ENCODE measurements around the gene HBG1.

HBG1 gene

GRCh38 chr11:5232821-5233220, 16.8 kb downstream of the HBG1 start:
- no peak overlapping the region for H3K27ac Mint-ChIP-seq
- H3K27me3 Mint-ChIP-seq = no peaks in the 10 kb centered on the region
- intact Hi-C loops (cut with micrococcal nuclease) = no loop called here
- no peaks in the 10 kb centered on the region for H3K9me3 Mint-ChIP-seq
- no peaks in the 10 kb centered on the region for H3K36me3 Mint-ChIP-seq (ENCODE audit: low read depth)
- H3K4me1 Mint-ChIP-seq (ENCODE audit: low read depth) = no peaks in the 10 kb centered on the region
- no peak overlapping the region for H3K4me3 Mint-ChIP-seq

DNA sequence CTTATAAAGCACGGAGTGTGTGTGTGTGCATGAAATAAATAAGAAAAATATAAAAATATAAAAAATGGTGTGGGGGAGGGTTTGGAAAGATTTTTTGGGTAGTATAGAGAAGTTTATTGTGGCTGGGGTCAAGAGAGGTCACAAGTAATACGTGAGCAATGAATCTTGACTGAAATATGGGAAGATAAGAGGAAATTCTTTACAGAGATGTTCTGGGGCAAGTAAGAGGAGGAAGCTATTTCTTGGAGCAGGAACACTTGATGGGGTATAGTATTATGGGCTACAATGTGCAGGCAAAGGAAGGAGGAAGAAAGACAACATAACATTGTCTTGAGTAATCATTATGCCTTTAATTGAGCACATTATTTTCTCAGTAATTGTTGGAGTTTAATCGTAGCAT, 17.5 kb downstream of the HBG1 start:
- H3K36me3 Mint-ChIP-seq (ENCODE audit: low read depth) = no peaks in the 10 kb centered on the region
- intact Hi-C loops (cut with micrococcal nuclease) = no loop called here

DNA sequence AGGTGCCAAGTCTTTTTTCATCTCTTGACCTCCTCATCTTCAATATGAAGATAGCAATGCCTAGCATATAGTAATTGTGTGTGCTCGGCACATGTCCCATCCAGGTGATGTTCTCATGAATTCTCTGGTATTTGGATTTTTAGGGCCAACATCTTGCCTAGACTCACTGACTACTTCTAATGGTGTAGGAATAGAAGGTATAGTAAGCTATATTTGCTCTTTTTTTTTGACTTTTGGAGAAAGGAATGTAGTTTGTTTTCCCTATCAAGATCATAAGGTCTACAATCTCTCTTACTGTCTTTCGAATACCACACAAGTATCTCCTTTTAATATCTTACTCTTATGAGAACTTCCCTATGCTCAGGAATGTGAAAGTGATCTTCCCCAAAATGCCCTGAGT, 18.5 kb downstream of the HBG1 start:
- Mint-ChIP-seq H3K9me3 (no peaks in the 10 kb centered on the region), H3K27me3 (no peaks in the 10 kb centered on the region), H3K4me1 (ENCODE audit: low read depth) (no peaks in the 10 kb centered on the region), H3K27ac (no peak overlapping the region), H3K4me3 (no peak overlapping the region), H3K36me3 (ENCODE audit: low read depth) (no peaks in the 10 kb centered on the region)
- intact Hi-C loops (cut with micrococcal nuclease) = no loop called here

More for the DNA sequence above, 17.5 kb downstream of the HBG1 start:
- Mint-ChIP-seq H3K4me3 (no peak overlapping the region), H3K27ac (no peak overlapping the region), H3K4me1 (ENCODE audit: low read depth) (no peaks in the 10 kb centered on the region), H3K27me3 (no peaks in the 10 kb centered on the region), H3K9me3 (no peaks in the 10 kb centered on the region)

DNA sequence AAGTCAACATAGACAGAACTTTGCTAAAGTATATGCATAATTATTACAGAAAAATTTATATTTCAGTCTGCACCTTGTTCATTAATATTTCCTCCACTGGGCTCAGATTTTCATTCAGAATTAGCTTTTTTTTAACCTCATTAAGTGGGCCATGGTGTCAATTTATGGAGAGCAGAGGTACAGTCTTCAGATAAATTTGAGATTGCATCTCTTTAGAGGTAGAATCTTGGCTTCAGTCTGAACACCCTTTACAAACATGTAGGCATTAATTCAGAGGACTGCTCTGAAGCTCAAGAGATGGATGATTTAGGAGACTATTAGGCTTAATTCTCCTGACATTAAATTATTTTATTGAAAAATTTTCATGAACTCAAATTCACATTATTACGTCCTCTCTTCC, 19.4 kb downstream of the HBG1 start:
- Mint-ChIP-seq H3K4me1 (ENCODE audit: low read depth) (no peaks in the 10 kb centered on the region), H3K9me3 (no peaks in the 10 kb centered on the region), H3K27me3 (no peaks in the 10 kb centered on the region)

DNA sequence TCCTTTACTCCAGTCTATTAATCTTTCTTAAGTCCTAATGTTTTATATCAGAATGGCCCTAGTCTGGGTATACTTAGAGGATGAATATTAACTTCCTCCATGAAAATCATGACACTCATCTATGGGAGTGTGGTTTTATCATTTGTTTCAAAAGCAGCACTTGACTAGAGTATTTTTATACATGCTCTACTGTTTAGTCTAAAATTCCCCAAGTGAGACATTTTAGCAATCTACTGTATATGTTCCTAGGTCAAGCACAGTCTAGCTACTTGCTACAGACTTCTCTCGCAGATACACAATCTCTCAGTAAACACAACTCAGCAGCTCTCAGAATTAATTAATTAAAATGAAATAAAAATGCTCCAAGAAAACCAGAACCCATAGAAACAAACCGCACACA, 19.9 kb downstream of the HBG1 start:
- Mint-ChIP-seq H3K9me3 (no peaks in the 10 kb centered on the region), H3K27ac (no peak overlapping the region), H3K4me1 (ENCODE audit: low read depth) (no peaks in the 10 kb centered on the region), H3K27me3 (no peaks in the 10 kb centered on the region), H3K36me3 (ENCODE audit: low read depth) (no peaks in the 10 kb centered on the region), H3K4me3 (no peak overlapping the region)
- intact Hi-C loops (cut with micrococcal nuclease) = no loop called here

More for the DNA sequence above, 19.4 kb downstream of the HBG1 start:
- Mint-ChIP-seq H3K27ac (no peak overlapping the region), H3K36me3 (ENCODE audit: low read depth) (no peaks in the 10 kb centered on the region), H3K4me3 (no peak overlapping the region)
- intact Hi-C loops (cut with micrococcal nuclease) = no loop called here

DNA sequence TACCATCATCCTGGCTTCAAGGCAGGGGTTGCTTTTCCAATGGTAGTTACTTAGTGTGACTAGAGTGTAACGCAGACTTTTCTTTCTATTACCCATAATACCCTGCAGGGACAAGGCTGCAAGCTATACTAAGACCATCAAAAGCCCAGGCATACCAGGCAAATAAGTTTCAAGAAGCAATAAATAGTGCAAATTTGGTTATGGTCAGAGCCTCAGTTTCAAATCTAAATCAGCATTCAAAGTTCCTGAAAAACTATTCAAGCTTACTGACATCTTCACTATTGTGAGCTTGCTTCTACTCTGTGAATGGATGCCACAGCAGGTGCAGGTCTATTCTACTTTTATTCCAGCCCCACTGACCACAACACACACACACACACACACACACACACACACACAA, 20.3 kb downstream of the HBG1 start:
- Mint-ChIP-seq H3K36me3 (ENCODE audit: low read depth) (no peaks in the 10 kb centered on the region), H3K4me1 (ENCODE audit: low read depth) (no peaks in the 10 kb centered on the region), H3K27ac (no peak overlapping the region), H3K9me3 (no peaks in the 10 kb centered on the region), H3K4me3 (no peak overlapping the region), H3K27me3 (no peaks in the 10 kb centered on the region)
- intact Hi-C loops (cut with micrococcal nuclease) = no loop called here

DNA sequence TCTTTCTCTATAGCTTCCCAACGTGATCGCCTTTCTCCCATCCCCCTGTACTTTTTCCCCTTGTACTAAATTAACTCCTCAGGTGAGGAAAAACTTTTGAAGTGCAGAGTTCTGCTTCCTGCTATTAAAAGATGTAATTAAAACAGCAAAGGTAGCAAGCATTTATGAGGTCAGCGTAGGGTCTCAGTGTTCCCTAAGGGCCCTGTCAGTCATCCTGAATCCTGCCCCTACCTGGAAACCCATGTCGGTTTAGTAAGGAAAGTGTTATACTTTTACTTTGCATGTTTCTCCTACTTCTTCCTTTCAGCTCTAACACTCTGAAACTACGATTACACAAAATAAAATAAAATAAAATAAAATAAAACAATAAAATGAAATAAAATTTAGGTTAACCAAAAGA, 21.5 kb downstream of the HBG1 start:
- Mint-ChIP-seq H3K4me3 (no peak overlapping the region), H3K27ac (no peak overlapping the region), H3K36me3 (ENCODE audit: low read depth) (no peaks in the 10 kb centered on the region), H3K4me1 (ENCODE audit: low read depth) (no peaks in the 10 kb centered on the region), H3K9me3 (no peaks in the 10 kb centered on the region), H3K27me3 (no peaks in the 10 kb centered on the region)
- intact Hi-C loops (cut with micrococcal nuclease) = no loop called here

- no peak overlapping the region for H3K4me3 Mint-ChIP-seq
These were observed 22.0 kb downstream of the HBG1 start for GRCh38 chr11:5227681-5228080.

GRCh38 chr11:5226732-5227310, 22.8 kb downstream of the HBG1 start, which contains the start of gene HBB:
Gene HBB (minus strand): TSS chr11:5227071. CDS start chr11:5227021, 50 bp downstream.
- H3K9me3 Mint-ChIP-seq = no peaks in the 10 kb centered on the region
- no peaks in the 10 kb centered on the region for H3K27me3 Mint-ChIP-seq
- no peak within 1 kb of the TSS for H3K27ac Mint-ChIP-seq
- H3K36me3 Mint-ChIP-seq (ENCODE audit: low read depth) = no peaks in the 10 kb centered on the region
- intact Hi-C loops (cut with micrococcal nuclease) = no loop called here
- H3K4me1 Mint-ChIP-seq (ENCODE audit: low read depth) = no peaks in the 10 kb centered on the region
- no peak within 1 kb of the TSS for H3K4me3 Mint-ChIP-seq

More at GRCh38 chr11:5227681-5228080, 22.0 kb downstream of the HBG1 start:
- Mint-ChIP-seq H3K36me3 (ENCODE audit: low read depth) (no peaks in the 10 kb centered on the region), H3K9me3 (no peaks in the 10 kb centered on the region), H3K27ac (no peak overlapping the region), H3K4me1 (ENCODE audit: low read depth) (no peaks in the 10 kb centered on the region), H3K27me3 (no peaks in the 10 kb centered on the region)
- intact Hi-C loops (cut with micrococcal nuclease) = no loop called here

- H3K4me1 Mint-ChIP-seq (ENCODE audit: low read depth) = no peaks in the 10 kb centered on the region
- no peaks in the 10 kb centered on the region for H3K36me3 Mint-ChIP-seq (ENCODE audit: low read depth)
- no peak overlapping the region for H3K27ac Mint-ChIP-seq
- H3K4me3 Mint-ChIP-seq = no peak overlapping the region
- intact Hi-C loops (cut with micrococcal nuclease) = no loop called here
- H3K9me3 Mint-ChIP-seq = peaks cover 13% of the 10 kb centered on the region
- no peaks in the 10 kb centered on the region for H3K27me3 Mint-ChIP-seq
These were observed 24.2 kb downstream of the HBG1 start for GRCh38 chr11:5225480-5225871.

- Mint-ChIP-seq H3K4me3 (no peak overlapping the region), H3K36me3 (ENCODE audit: low read depth) (no peaks in the 10 kb centered on the region), H3K27ac (no peak overlapping the region), H3K9me3 (peaks cover 16% of the 10 kb centered on the region), H3K4me1 (ENCODE audit: low read depth) (no peaks in the 10 kb centered on the region), H3K27me3 (no peaks in the 10 kb centered on the region)
- intact Hi-C loops (cut with micrococcal nuclease) = no loop called here
These were observed 24.8 kb downstream of the HBG1 start for GRCh38 chr11:5224538-5225479.

DNA sequence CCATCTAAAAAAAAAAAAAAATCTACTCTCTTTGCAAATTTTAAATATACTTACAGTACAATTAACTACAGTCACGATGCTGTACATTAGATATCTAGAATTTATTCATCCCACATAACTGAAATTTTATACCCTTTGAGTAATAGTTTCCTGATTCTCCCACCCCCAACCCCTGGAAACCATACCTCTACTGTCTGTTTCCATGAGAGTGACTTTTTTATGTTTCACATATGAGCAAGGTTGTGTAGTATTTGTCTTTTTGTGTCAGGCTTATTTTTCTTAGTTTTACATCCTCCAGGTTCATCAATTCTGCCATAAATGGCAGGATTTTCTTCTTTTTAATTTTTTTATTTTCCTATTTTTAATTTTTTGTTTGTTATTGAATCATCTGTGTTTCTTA, 26.0 kb downstream of the HBG1 start:
- no peak overlapping the region for H3K4me3 Mint-ChIP-seq
- intact Hi-C loops (cut with micrococcal nuclease) = no loop called here

DNA sequence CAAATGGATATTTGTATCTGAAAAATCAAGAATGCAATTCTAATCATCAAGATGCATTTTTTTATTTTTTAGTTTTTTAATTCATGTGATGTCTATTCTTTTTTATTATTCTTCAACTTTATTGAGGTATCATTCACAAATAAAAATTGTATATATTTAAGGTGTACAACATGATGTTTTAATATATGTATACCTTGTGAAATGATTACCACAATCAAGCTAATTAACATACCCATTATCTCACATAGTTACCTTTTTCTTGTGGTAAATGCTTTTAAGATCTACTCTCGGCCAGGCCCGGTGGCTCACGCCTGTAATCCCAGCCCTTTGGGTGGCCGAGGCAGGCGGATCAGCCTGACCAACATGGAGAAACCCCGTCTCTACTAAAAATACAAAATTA, 26.5 kb downstream of the HBG1 start:
- no peak overlapping the region for H3K4me3 Mint-ChIP-seq
- H3K27ac Mint-ChIP-seq = no peak overlapping the region
- H3K4me1 Mint-ChIP-seq (ENCODE audit: low read depth) = no peaks in the 10 kb centered on the region
- H3K27me3 Mint-ChIP-seq = no peaks in the 10 kb centered on the region
- H3K36me3 Mint-ChIP-seq (ENCODE audit: low read depth) = no peaks in the 10 kb centered on the region
- intact Hi-C loops (cut with micrococcal nuclease) = no loop called here
- H3K9me3 Mint-ChIP-seq = peaks cover 25% of the 10 kb centered on the region

More for the DNA sequence above, 26.0 kb downstream of the HBG1 start:
- Mint-ChIP-seq H3K27ac (no peak overlapping the region), H3K36me3 (ENCODE audit: low read depth) (no peaks in the 10 kb centered on the region), H3K9me3 (peaks cover 22% of the 10 kb centered on the region), H3K27me3 (no peaks in the 10 kb centered on the region), H3K4me1 (ENCODE audit: low read depth) (no peaks in the 10 kb centered on the region)

GRCh38 chr11:5210376-5210885, 39.2 kb downstream of the HBG1 start:
- H3K9me3 Mint-ChIP-seq = no peaks in the 10 kb centered on the region
- H3K27ac Mint-ChIP-seq = no peak overlapping the region
- H3K4me1 Mint-ChIP-seq (ENCODE audit: low read depth) = no peaks in the 10 kb centered on the region
- H3K36me3 Mint-ChIP-seq (ENCODE audit: low read depth) = no peaks in the 10 kb centered on the region
- H3K27me3 Mint-ChIP-seq = no peaks in the 10 kb centered on the region
- H3K4me3 Mint-ChIP-seq = no peak overlapping the region
- intact Hi-C loops (cut with micrococcal nuclease) = no loop called here
